HUES48 (cell line): ENCODE measurements around the gene MPV17L2.

Experiments used
- H3K27ac ChIP-seq: one replicate; pipeline ENCODE4 v1.7.0; 2013; ENCODE audit warnings: low read depth, low read length, inconsistent platforms
- H3K27me3 ChIP-seq: 2 replicates; pipeline ENCODE4 v1.6.1; 2013; ENCODE audit warnings: mild to moderate bottlenecking, low read length; ENCODE audit not compliant: control insufficient read depth, insufficient read depth
- H3K36me3 ChIP-seq: 2 replicates; pipeline ENCODE4 v1.6.1; 2013; ENCODE audit warnings: low read length; ENCODE audit not compliant: control insufficient read depth, insufficient read depth
- H3K4me1 ChIP-seq: 2 replicates; pipeline ENCODE4 v1.6.1; 2013; ENCODE audit warnings: mild to moderate bottlenecking, low read length; ENCODE audit not compliant: control insufficient read depth, insufficient read depth
- H3K4me3 ChIP-seq: 2 replicates; pipeline ENCODE4 v1.5.1; 2013; ENCODE audit warnings: mild to moderate bottlenecking, low read depth, low read length
- H3K9ac ChIP-seq: 2 replicates; pipeline ENCODE4 v1.6.1; 2013; ENCODE audit warnings: mild to moderate bottlenecking, low read depth, low read length, moderate library complexity
- H3K9me3 ChIP-seq: 2 replicates; pipeline ENCODE4 v1.6.1; 2013; ENCODE audit warnings: low read length; ENCODE audit not compliant: control insufficient read depth, insufficient read depth

Gene MPV17L2

DNA sequence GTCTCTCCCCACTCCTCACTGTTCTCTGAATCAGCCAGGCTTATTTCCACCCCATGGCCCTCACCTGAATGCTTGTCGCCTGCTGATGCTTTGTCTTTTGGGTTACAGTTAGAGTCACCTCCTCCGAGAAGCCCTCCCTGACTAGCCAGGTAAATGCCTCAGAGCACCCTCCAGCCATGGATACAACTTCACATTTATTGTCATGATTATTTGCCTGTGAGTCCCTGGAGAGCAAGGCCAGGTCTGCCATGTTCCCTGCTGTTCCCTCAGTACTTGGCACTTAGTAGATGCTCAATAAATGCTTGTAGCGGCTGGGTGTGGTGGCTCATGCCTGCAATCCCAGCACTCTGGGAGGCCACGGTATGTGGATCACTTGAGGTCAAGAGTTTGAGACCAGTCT, 36.9 kb downstream of the MPV17L2 start:
- peaks cover 23% of the 10 kb centered on the region for H3K27me3 ChIP-seq
- peaks cover 29% of the 10 kb centered on the region for H3K4me1 ChIP-seq
- H3K4me3 ChIP-seq = no peak overlapping the region
- no peaks in the 10 kb centered on the region for H3K36me3 ChIP-seq
- no peaks in the 10 kb centered on the region for H3K9me3 ChIP-seq
- no peak overlapping the region for H3K9ac ChIP-seq
- H3K27ac ChIP-seq = no peak overlapping the region

DNA sequence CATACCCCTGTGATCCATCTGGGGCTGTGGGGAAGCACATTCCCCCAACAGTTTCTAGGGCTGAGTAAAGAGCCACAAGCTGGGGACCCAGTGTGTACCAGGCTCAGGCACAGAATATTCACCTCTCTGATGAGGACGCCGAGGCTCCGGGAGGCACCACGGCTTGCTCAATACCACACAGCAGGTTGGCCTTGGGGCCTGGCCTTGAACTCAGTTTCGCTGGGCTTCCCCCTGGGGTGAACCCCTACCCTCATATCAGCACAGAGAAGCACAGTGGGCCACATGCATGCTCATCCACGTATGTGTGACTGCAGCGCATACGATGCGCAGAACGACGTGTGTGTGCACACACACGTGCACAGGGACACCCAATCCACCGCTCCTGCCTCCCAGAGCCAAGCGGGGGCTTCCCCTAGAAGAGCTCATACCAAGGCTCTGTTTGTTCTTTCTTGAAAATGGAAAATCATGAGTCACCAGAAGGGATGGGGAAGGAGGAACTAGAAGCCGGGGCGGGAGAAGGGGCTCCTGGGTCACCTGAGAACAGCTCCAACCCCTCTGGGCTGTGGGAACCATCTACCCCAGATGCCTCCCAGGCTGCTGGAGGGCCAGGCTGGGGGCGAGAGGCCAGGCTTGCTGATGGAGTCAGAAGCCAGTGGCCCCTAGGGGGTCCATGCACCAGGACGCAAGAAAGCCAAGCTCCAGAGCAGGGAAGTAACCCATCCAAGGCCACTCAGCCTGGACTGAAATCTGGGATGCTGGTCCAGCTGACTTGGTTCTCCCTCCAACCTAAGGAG, 38.1 kb downstream of the MPV17L2 start:
- Histone ChIP-seq H3K4me1 (peaks cover 20% of the 10 kb centered on the region), H3K9ac (no peak overlapping the region), H3K27ac (peak overlapping the region; percentile 71), H3K4me3 (no peak overlapping the region), H3K9me3 (no peaks in the 10 kb centered on the region), H3K36me3 (no peaks in the 10 kb centered on the region), H3K27me3 (peaks cover 11% of the 10 kb centered on the region)

DNA sequence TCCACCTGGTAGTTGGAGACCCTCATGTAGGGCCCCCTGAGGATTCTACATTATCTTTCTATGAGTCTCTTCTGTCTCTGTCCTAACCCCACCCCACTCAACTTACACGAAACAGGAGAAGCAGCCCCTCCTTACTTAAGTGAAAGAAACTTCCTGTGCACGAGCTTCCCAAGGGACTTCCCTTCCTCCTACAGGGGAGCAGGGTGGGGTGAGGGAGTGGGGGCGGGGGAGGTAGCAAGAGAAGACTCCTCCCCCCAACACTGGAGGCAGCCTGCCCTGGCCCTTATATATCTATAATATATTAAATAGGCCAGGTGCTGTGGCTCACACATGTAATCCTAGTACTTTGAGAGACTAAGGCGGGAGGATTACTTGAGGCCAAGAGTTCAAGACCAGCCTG, 38.8 kb downstream of the MPV17L2 start:
- Histone ChIP-seq H3K4me1 (peaks cover 20% of the 10 kb centered on the region), H3K9me3 (no peaks in the 10 kb centered on the region), H3K9ac (no peak overlapping the region), H3K36me3 (no peaks in the 10 kb centered on the region), H3K4me3 (no peak overlapping the region), H3K27me3 (peaks cover 5% of the 10 kb centered on the region), H3K27ac (peak overlapping the region; percentile 71)

GRCh38 chr19:18232540-18233223, 39.7 kb downstream of the MPV17L2 start:
- Histone ChIP-seq H3K4me3 (peak overlapping the region; percentile 64), H3K9ac (peak overlapping the region; percentile 44; the same call in 1 of the 2 replicates)

GRCh38 chr19:18233224-18233825, 40.3 kb downstream of the MPV17L2 start:
- Histone ChIP-seq H3K4me1 (peaks cover 20% of the 10 kb centered on the region), H3K4me3 (peak overlapping the region; percentile 55), H3K27me3 (no peaks in the 10 kb centered on the region), H3K9me3 (no peaks in the 10 kb centered on the region), H3K36me3 (no peaks in the 10 kb centered on the region), H3K9ac (no peak overlapping the region), H3K27ac (peak overlapping the region; percentile 81)

More at GRCh38 chr19:18232540-18233223, 39.7 kb downstream of the MPV17L2 start:
- H3K9me3 ChIP-seq = no peaks in the 10 kb centered on the region
- no peaks in the 10 kb centered on the region for H3K27me3 ChIP-seq
- H3K4me1 ChIP-seq = peaks cover 20% of the 10 kb centered on the region
- H3K27ac ChIP-seq = peak overlapping the region; percentile 81
- no peaks in the 10 kb centered on the region for H3K36me3 ChIP-seq

DNA sequence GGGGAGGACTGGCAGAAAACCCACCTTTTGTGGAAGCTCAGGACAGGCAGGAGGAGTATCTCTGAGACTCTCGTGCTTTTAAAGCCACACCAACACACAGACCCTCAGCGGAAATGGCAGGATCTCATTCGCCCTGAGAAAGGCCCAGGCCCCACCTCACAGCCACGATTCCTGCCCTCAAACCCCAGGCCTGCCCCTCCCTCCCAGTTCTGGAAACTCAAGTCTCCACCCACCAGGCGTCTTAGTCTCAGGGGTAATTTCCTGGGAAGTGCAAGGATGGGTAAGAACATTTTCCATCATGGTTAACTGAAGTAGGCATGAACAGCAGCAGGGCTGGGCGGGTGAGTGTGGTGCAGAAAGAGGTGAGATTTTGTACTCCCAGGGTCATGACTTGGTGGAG, 41.2 kb downstream of the MPV17L2 start:
- Histone ChIP-seq H3K4me3 (no peak overlapping the region), H3K27me3 (no peaks in the 10 kb centered on the region), H3K27ac (no peak overlapping the region), H3K4me1 (peaks cover 20% of the 10 kb centered on the region), H3K9ac (no peak overlapping the region), H3K9me3 (no peaks in the 10 kb centered on the region), H3K36me3 (no peaks in the 10 kb centered on the region)

DNA sequence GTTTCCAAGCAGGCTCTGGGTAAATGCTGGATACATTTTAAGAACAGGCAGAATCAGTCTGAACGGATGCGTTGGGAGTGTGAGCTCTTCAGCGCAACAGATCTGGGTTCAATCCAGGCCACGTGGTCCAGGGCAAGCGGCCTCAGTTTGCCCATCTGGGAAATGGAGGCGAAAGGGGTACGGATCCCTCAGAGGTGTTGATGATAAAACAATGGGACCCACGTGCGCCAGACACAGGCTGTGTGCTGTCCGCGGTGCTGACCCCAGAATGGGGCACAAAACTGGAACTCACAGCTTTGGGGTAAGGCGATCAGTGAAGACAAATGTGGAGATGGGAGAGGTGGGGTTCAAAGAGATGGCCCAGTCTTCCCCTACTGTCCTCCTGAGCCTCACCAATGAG, 46.3 kb downstream of the MPV17L2 start:
- Histone ChIP-seq H3K27ac (no peak overlapping the region), H3K9ac (no peak overlapping the region), H3K4me3 (no peak overlapping the region), H3K9me3 (no peaks in the 10 kb centered on the region), H3K27me3 (no peaks in the 10 kb centered on the region), H3K36me3 (no peaks in the 10 kb centered on the region), H3K4me1 (no peaks in the 10 kb centered on the region)

DNA sequence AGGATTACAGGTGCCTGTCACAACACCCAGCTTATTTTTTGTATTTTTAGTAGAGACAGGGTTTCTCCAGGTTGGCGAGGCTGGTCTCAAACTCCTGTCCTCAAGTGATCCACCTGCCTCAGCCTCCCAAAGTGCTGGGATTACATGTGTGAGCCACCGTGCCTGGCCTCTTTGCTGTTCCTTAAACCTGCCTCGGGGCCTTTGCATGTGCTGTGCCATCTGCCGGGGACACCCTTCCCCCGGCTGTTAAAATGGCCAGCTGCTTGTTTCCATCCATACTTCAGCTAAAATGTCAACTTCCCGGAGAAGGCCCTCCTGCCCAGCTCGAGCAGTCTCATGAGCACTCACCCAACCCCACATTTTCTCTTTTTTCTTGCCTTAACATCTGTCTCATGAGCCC, 52.3 kb downstream of the MPV17L2 start:
- Histone ChIP-seq H3K9me3 (no peaks in the 10 kb centered on the region), H3K36me3 (no peaks in the 10 kb centered on the region), H3K9ac (no peak overlapping the region), H3K27ac (no peak overlapping the region), H3K4me1 (no peaks in the 10 kb centered on the region; the same call in 1 of the 2 replicates), H3K27me3 (no peaks in the 10 kb centered on the region), H3K4me3 (no peak overlapping the region)
